Lower lobe of right lung (tissue), 2 donors: ENCODE measurements around the gene SERPINB7. TPM values are rescaled to one million over a fixed set of nuclear protein-coding genes. Genes with fewer than 3 reads are reported as not detected.
A peak's percentile ranks its signal among the peaks of the same experiment; 100 is the strongest.

ENCODE experiments used
- ATAC-seq, 2 donors: fragments of 200-7000 bp; cut with Tn5 transposase; one replicate each; pipeline ENCODE4 v1.9.1; 2020 to 2022; ENCODE audit warnings: mild to moderate bottlenecking in 2 of 2, moderate library complexity in 2 of 2
- DNase-seq: peaks from one replicate; pipeline ENCODE4 v3.0.0-alpha.2; 2020
- H3K27ac ChIP-seq: fragments of 200-600 bp; one replicate; pipeline ENCODE4 v1.8.0; 2022
- H3K27me3 ChIP-seq: fragments of 200-600 bp; one replicate; pipeline ENCODE4 v1.8.0; 2022; ENCODE audit warnings: low read depth
- H3K36me3 ChIP-seq: fragments of 200-600 bp; one replicate; pipeline ENCODE4 v1.8.0; 2022; ENCODE audit warnings: mild to moderate bottlenecking
- H3K4me1 ChIP-seq: fragments of 200-600 bp; one replicate; pipeline ENCODE4 v1.8.0; 2022
- H3K4me3 ChIP-seq: fragments of 200-600 bp; one replicate; pipeline ENCODE4 v1.8.0; 2022; ENCODE audit warnings: mild to moderate bottlenecking
- H3K9me3 ChIP-seq: fragments of 200-600 bp; one replicate; pipeline ENCODE4 v1.8.0; 2022
- intact Hi-C: fragments of 100-400 bp; cut with DNase I; formaldehyde crosslinking; loops from one replicate; pipeline ENCODE4 v1.11.0; 2022
- total RNA-seq: library from RNA; stranded (reverse); fragmentation: NEBNext Ultra II Directional; extraction: Animal tissue kit (Norgen Biotek cat#: 25700); gene quantifications from one replicate; pipeline ENCODE4 v1.2.1, GENCODE V29; 2021
- TF ChIP-seq, protein P1 (sequence below): fragments of 200-600 bp; IDR thresholded peaks from one replicate; pipeline ENCODE4 v1.8.0; 2022; ENCODE audit warnings: antibody characterized with exemption, mild to moderate bottlenecking
- donor health status: DM: no; HTN: yes; CAD: no; lungs with severe emphysema.

SERPINB7 gene
- total RNA-seq, 1 donor from 2014 or later = not detected

DNA sequence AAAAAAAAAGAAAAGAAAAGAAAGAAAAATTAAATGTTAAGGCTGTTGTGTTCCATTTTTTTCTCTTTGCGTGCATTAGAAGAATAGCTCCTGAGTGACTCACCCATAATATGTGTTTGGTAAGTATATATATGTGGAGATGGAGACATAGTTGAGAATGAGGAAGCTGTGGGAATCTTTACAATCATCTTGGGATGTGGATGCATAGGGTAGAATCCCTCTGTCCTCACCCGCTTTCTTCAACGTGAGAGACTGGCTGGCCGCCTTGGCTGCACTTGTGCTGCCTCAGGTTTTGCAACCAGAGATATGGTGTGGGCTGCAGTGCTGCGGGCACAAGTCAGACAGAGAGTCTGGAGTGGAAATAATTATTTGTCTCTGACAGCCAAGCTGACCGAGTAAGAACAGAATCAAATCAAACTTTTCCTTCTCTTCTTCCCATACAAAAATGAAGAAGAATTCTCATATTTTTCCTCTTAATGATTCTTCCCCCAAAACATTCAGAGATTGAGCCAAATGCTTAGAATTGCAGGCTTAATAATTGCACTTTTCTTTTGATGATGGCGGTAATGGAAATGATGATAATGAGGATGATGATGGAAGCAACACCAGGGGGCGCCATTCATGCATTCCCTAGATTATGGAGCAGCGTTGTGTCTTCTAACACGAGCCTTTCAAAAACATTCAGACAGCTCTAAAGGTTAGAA is 48.5 kb downstream of the SERPINB7 start:
- TF ChIP-seq, protein P1, sequence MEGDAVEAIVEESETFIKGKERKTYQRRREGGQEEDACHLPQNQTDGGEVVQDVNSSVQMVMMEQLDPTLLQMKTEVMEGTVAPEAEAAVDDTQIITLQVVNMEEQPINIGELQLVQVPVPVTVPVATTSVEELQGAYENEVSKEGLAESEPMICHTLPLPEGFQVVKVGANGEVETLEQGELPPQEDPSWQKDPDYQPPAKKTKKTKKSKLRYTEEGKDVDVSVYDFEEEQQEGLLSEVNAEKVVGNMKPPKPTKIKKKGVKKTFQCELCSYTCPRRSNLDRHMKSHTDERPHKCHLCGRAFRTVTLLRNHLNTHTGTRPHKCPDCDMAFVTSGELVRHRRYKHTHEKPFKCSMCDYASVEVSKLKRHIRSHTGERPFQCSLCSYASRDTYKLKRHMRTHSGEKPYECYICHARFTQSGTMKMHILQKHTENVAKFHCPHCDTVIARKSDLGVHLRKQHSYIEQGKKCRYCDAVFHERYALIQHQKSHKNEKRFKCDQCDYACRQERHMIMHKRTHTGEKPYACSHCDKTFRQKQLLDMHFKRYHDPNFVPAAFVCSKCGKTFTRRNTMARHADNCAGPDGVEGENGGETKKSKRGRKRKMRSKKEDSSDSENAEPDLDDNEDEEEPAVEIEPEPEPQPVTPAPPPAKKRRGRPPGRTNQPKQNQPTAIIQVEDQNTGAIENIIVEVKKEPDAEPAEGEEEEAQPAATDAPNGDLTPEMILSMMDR = peak; percentile 52
- intact Hi-C loops = no loop called here
- H3K4me1 ChIP-seq = no peaks in the 10 kb centered on the region
- no peaks in the 10 kb centered on the region for H3K27me3 ChIP-seq
- peak; percentile 51 for DNase-seq
- no peak overlapping the region for H3K27ac ChIP-seq
- H3K36me3 ChIP-seq = no peaks in the 10 kb centered on the region
- H3K9me3 ChIP-seq = no peaks in the 10 kb centered on the region
- no peak overlapping the region for H3K4me3 ChIP-seq
- peak in 1 of 2 donors; percentile 48 for ATAC-seq

DNA sequence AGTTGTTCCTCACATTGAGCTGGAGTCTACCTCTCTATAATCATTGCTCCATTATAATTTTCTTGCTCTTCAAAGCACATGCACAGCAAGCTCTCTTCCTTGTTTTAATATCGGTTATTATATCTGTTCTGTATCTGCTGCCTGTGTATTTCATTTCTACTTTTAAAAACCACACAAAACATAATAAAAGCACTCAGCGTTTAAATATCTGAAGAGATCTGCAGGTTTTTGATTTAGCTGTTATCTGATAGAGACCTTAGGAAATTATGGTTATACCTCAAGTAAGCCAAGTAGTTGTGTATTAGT is 49.0 kb downstream of the SERPINB7 start:
- Histone ChIP-seq H3K27ac (no peak overlapping the region), H3K9me3 (no peaks in the 10 kb centered on the region), H3K36me3 (no peaks in the 10 kb centered on the region), H3K27me3 (no peaks in the 10 kb centered on the region), H3K4me1 (no peaks in the 10 kb centered on the region), H3K4me3 (no peak overlapping the region)
- intact Hi-C loops = no loop called here
- DNase-seq (no peak), ATAC-seq (no peak)
- TF ChIP-seq, protein P1 = no peak

DNA sequence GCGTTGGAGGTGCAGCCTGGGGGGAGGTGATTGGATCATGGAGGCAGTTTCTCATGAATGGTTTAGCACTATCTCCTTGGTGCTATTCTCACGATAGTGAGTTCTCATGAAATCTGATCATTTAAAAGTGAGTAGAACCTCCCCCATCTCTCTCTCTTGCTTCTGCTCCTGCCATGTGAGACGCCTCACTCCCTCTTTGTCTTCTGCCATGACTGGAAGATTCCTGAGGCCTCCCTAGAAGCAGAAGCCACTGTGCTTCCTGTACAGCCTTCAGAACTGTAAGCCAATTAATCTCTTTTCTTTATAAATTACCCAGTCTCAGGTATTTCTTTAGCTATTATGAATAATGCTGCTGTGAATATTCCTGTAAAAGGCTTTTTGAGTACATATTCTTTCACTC is 52.9 kb downstream of the SERPINB7 start:
- intact Hi-C loops = no loop called here

DNA sequence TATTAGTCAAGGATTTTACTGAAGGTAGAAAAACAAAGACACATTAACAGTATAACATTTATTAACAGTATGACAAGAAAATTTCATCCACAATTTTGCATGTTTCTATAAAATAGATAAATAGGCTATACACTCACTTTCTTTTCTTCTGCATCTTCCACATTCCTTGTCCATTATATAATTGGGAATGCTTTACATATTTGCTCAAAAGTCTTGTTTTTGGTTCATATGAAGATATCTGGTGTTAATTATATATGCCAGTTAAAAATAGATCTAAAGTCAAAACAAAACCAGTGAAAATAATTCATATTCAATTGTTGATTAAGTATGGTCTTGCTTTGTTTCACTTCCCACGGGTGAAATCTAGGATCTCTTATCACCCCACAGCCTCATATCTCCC is 53.4 kb downstream of the SERPINB7 start:
- intact Hi-C loops = no loop called here
- ATAC-seq (no peak), DNase-seq (no peak)
- no peak overlapping the region for H3K4me3 ChIP-seq
- TF ChIP-seq, protein P1 = no peak
- H3K36me3 ChIP-seq = no peaks in the 10 kb centered on the region
- H3K27ac ChIP-seq = no peak overlapping the region
- H3K27me3 ChIP-seq = no peaks in the 10 kb centered on the region
- H3K4me1 ChIP-seq = no peaks in the 10 kb centered on the region
- no peaks in the 10 kb centered on the region for H3K9me3 ChIP-seq

More for the DNA sequence above, 52.9 kb downstream of the SERPINB7 start:
- Histone ChIP-seq H3K36me3 (no peaks in the 10 kb centered on the region), H3K27ac (no peak overlapping the region), H3K9me3 (no peaks in the 10 kb centered on the region), H3K27me3 (no peaks in the 10 kb centered on the region), H3K4me1 (no peaks in the 10 kb centered on the region), H3K4me3 (no peak overlapping the region)
- DNase-seq = no peak
- no peak for ATAC-seq
- TF ChIP-seq, protein P1 = no peak

DNA sequence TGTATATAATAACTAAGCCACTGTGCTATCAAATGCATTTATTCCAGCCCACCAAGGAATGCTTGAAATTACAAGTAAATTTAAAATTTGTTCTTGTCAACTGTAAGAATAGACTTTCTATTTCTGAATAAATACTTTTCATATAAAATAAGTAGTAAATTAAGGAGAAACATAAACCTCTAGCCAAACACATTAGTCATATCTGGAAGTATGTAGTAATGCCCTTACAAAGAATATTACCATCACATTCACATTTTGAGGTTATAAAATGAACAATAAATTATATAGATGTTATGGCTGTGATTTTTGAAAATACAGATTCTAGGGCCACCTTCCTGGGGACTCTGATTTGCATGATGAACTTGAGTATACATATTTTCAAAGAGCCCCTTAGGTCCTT is 54.7 kb downstream of the SERPINB7 start:
- Histone ChIP-seq H3K4me3 (no peak overlapping the region), H3K9me3 (no peaks in the 10 kb centered on the region), H3K4me1 (no peaks in the 10 kb centered on the region), H3K27me3 (no peaks in the 10 kb centered on the region), H3K27ac (no peak overlapping the region), H3K36me3 (no peaks in the 10 kb centered on the region)
- DNase-seq (no peak), ATAC-seq (no peak)
- TF ChIP-seq, protein P1 = no peak
- intact Hi-C loops = no loop called here
